HG03565 (cell line): ENCODE results near the gene CNTLN.
"Not testable (repeated sequence)": the region's sequence is repeated elsewhere in the genome, so short reads cannot be mapped to it uniquely, and the experiment has no call there.

ENCODE experiments used
- ATAC-seq: cut with Tn5 transposase; IDR thresholded peaks from one replicate; pipeline ENCODE4 v1.9.1; 2021; ENCODE audit warnings: mild to moderate bottlenecking, moderate library complexity; ENCODE audit not compliant: unreplicated experiment

The CNTLN gene

DNA sequence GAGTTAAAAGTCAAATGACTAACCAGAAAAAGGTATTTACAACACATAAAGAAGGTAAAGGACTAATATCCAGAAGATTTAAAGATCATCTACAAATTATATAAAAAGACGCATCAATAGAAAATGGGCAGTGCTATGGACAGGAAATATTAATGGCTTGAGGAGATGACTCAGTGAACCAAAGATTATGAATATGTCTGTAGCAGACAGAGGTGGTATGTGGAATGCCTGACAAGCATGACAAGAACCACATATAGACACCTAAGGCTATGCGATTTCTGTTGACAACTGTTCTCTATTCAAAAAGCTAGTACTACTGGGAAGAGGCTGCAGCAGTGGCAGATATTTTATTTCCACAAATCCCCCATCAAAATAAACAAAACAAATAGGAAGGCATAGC is 267.0 kb downstream of the CNTLN start:
- ATAC-seq: no peak

DNA sequence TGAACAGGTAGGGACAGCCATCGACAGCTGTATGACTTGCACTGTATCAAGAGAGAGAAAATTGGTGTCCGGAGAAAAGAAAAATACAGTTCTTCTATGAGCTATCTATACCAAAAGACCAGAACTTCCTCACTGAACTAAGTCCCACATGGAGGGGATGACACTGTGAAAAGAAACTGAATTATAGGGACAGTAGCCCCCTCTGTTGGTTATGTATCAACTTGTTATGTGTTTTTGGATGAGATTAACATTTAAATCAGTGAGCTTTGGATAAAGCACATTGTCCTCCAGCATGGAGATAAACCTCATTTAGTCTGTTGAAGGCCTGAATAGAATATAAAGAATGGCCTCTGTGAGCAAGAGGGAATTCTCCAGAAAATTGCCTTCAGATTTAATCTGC is 267.5 kb downstream of the CNTLN start:
- no peak for ATAC-seq

DNA sequence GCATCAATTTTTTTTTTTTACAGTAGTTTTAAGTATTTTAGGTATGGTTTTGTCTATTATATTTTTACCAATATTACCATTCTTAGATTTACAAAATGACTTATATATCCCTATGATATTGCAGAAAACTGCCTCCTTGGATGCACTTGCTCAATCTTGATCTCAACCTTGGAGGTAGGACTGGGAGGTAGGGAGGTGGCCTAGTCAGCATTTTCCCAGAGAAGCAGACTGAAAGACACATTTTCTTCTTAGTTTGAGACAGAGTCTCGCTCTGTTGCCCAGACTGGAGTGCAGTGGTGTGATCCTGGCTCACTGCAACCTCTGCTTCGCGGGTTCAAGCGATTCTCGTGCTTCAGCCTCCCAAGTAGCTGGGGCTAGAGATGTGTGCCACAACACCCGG is 268.7 kb downstream of the CNTLN start:
- no peak for ATAC-seq

DNA sequence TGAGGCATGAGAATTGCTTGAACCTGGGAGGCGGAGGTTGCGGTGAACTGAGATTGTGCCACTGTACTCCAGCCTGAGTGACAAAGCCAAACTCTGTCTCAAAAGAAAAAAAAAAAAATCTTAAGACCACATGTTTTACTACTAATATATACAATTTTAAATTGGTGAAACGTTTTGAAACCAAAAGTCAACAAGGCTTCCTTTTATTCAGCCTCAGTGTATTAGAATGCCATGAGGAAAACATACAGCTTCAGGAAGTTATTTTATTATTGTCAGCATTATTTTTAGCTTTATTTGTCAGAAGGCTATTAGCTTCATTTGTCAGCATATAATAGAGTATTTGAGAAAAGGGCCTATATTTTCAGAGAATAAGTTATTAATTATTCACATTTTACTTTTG is 280.1 kb downstream of the CNTLN start:
- no peak for ATAC-seq

DNA sequence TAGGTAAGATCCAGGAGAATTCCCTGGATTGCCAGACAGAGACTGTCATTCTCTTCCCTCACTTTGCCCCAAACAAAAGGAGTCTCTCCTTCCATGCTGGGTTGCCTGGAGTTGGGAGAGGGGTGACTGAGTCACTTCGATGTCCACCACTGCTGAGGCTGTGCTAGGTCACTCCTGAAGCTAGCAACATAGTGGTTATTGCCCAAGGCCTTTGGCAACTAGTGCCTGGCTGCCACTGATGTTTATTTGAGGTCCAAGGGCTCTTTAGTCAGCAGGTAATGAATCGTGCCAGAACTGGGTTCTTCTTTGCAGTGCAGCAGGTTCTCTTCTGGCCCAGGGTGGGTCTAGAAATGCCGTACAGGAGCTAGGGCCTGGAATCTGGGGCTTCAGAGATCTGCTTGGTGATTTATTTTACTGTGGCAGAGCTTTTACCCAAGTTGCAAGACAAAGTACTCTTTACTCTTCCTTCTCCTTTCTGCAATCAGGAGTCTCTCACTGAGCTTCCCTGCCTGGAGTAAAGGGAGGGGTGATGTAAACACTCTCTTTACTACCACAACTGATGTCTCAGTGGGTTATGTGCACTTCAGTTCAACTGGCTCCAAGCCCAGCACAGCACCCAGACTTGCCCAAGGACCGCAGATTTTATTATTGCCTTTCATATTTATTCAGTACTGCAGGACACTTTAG is 288.3 kb downstream of the CNTLN start:
- no peak for ATAC-seq

DNA sequence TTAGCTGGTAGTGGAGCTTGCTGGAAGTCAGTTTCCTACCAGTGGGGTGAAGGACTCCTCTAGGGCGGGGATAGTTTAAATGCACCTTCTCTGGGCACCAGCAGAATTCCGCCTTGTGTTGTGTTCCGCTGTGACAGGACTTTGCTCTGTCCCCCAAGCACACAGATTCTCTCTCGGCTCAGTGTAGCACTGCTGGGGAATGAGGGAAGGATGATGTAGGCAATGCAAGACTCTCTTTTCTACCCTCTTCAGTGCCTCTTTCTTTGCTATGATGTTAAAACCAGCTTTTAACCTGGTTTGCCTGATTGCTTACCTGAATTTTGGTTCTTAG is 288.8 kb downstream of the CNTLN start:
- ATAC-seq: no peak

DNA sequence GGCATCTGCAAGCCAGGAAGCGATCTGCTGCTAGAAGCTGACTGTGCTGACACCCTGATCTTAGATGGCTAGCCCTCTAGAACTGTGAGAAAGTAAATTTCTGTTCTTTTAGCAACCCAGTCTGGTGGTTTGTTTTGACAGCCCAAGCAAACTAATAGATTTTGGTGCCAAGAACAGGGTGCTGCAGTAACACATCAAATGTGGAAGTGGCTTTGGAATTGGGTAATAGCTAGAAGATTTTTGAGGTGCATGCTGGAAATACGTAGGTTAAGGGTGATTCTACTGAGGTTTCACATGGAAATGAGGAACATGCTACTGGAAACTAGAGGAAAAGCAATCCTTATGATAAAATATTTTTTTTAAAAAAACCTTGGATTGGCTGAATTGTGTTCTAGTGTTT is 290.5 kb downstream of the CNTLN start:
- ATAC-seq: no peak

DNA sequence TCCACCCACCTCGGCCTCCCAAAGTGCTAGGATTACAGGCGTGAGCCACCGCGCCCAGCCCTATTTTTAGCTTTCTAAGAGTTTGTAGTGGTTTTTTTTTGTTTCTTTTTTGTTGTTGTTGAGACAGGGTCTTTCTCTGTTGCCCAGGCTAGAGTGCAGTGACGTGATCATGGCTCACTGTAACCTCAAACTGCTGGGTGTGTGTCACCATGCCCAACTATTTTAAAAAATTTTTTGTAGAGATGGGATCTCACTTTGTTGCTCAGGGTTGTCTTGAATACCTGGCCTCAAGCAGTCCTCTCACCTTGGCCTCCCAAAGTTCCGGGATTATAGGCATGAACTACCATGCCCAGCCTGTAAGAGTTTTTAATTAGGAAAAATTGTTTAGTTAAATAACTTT is 298.7 kb downstream of the CNTLN start:
- no peak for ATAC-seq

DNA sequence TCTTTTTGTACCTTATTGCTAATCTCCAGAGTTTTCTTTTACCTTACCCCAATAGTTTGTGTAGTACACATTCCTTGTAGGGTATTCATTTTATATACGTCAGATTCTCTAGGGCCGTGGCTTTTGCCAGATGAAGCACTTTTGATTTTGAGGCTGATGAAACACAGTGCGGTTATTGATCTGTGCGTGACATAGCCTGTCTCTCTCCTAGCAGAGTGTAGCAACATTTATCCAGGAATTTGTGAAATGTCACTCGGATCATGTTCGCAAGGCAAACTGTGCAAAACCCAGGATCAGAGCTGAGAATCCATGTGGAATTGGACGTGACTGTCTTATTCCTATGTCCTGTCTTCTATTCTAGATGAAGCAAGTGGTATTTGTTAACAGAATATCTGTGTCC is 302.0 kb downstream of the CNTLN start:
- no peak for ATAC-seq

DNA sequence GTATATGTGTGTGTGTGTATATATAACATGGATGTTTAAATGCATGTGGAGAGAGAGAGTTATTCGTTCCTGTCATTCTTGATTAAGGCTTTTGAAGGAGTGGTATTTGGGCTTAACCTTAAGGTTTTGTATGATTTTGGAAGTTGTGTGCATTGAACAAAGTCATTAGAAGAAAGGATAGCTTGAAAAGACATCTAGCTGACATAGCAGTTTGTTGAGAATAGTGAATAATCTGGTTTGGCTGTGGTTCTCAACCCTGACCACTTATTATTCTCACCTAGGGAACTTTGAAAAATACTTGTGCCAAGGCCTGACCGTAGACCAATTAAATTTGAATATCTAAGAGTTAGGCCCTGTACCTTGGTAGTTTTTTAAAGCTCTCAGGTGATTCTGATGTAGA is 303.0 kb downstream of the CNTLN start:
- ATAC-seq: no peak

DNA sequence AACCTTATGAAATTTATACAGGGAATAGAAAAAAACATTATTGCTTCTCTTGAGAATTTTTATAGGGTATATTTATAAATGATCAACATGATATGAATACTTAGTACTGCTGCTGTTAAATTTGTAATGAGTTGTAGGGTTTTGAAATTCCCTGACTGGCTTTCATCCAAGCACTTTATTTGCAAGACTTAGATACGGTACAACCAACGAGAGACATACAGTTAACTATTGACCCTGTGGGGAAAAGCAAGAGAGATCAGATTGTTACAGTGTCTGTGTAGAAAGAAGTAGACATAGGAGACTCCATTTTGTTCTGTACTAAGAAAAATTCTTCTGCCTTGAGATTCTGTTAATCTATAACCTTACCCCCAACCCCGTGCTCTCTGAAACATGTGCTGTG is 310.3 kb downstream of the CNTLN start:
- not testable (repeated sequence) for ATAC-seq

DNA sequence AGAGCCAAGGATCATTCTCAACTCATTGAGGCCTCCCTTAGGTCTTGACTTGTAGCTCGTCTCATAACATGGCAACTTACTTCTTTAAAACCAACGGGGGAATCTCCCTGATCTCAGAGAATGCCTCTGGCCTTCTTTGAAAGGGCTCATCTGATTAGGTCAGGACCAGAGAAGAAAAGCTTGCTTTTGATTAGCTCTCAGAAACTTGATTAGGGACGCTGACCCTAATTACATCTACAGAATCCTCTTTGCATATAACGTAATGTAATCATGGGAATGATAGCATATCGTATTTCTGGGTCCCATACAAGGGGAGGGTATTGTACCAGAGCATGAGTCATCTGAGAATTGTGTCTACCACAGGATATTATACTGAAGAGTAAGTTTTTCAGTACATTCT is 318.9 kb downstream of the CNTLN start:
- ATAC-seq: no peak

DNA sequence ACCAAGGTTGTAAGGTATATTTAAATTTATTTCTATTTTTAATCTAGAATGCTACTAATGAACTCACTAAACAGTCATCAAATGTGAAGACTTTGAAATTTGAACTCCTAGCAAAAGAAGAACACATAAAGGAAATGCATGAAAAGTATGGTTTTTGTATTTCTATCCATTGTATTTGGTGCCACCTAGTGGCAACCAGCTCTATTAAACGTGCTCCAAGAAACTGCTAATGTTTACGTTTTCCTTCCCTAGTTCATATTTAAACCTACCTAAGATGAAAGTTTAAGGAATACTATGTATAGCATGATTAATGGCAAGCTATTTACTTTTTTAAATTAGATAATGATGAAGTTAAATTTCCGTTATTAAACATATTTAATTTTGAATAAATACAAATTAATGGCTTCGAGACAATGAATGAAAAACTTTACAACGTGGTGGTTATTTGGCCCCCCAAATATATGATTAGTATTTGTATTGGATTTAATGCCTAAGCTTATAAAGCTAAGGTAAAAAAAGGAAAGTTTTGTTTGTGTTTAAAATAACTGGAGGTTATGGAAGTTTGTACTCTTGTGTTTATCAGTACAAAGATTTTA is 328.1 kb downstream of the CNTLN start:
- ATAC-seq: peak; percentile 67

DNA sequence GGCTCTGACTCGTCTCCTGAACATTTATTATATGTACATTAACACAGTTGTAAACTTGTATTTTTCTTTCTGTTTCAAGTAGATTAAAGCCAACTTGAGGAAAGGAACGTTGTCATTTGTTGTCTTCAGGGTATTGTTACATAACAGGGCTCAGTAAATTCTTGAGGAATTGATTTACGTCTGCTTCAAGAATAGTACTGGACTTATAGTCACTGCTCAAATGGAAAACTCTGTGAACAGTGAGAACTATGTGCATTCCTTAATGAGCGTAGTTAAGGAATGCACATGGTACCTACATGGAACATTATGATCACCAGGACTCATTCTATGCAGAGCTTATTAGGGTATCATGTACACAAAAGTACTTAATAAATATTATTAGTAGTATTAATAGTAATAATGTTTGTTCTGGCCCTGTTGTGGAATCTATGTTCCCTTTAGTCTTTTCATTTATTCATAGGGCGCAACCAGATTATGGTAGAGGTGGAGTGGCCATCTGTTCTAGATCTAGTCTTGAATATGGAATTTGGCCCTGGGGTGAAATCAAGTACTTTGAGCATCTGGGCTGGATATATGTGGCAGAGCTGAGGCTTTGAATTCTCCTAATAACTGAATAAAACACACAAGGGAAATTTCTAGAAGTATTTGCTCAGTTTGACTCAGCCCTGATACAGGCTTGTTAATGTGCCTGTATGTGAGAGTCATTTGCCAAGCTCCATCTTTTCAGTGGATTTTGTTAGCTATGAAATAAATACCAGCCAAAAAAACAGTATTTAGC is 335.4 kb downstream of the CNTLN start:
- no peak for ATAC-seq

DNA sequence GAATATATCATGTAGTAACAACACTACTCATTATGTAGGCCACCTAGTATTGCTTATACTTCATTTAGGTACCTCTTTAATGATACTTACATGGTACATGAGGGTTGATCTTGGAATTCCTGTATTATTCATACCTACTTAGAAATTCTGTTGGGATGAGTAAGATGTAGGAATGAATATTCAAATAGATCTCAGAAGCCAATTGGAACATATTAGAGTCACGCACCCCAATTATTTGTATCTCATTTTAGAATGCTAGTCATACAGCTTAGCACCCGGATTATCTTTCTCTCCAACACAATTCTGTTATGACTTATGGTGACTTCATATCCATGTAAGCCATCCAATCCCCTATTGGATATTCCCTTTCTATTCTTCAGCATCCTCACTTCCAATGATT is 337.3 kb downstream of the CNTLN start:
- no peak for ATAC-seq

DNA sequence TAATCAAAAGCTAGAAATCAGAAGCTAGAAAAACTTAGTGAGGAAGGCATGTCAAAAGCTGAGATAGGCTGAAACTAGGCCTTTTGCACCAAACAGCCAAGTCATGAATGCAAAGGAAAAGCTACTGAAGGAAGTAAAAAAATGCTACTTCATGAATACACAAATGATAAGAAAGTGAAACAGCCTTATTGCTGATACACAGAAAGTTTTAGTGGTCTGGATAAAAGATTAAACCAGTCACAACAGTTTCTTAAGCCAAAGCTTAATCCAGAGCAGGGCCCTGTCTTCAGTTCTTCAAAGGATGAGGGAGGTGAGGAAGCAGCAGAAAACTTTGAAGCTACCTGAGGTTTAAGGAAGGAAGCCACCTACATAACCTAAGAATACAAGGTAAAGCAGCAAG is 341.6 kb downstream of the CNTLN start:
- ATAC-seq: no peak

DNA sequence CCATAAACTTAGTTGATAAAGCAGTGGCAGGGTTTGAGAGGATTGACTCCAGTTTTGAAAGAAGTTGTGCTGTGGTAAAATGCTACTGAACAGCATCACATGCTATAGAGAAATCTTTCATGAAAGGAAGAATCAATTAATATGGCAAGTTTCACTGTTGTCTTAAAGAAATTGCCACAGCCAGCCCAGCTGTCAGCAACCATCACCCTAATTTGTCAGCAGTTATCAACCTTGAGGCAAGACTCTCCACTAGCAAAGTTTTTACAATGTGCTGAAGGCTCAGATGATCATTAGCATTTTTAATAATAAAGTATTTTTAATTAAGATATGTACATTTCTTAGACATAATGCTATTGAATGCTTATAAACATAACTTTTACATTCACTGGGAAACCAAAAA is 343.0 kb downstream of the CNTLN start:
- no peak for ATAC-seq

DNA sequence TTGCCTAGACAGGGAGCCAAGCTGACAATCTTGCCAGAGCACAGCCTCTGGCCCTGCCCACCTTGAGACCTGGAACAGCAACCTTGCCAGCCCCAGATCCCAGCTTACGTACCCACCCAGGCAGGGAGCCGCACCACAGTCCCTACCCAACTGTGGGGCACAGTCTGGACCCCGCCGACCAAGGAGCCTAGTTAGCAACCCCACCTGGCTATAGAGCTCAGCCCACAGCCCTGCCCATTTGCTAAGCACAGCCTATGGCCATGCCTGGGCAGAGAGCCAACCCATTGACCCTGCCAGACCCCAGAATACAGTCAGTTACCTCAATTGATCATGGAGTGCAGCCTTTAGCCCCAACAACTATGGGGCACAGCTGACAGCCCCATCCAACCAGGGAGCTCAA is 346.1 kb downstream of the CNTLN start:
- no peak for ATAC-seq

DNA sequence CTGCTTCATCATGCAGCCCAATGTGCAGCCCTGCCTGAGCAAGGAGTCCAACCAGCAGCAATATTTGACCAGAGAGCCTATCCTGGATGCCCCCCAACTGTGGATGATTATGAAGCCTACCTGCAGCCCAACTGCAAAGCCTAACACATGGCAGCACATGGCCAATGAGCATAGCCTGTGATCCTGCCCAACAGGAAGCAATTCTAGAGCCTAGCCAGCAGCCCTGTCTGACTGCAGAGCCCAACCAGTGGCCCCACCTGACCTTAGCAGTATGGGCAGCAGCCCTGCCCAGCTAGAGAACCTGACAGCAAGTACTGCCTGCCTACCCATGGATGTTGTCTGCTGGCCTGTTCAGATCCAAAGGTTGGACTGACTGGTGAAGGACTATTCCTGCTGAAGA is 346.7 kb downstream of the CNTLN start:
- ATAC-seq: no peak

DNA sequence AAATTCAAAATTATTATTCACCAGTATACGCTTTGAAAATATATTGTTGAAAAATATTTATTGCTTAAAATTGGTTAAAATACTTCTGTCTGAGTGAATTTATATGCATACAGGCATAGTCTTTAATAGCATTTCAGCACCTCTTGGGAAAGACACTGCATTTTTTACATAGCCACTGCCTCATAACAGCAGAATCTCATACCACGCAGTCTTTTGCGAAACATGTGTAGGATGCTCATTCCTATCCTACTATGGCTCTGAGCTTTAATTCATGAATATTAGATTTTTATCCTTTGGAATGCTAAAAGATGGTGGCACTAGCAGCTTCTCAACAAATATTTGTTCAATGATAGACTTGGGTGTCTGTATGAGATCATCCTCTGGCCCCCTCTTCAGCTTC is 350.1 kb downstream of the CNTLN start:
- no peak for ATAC-seq

DNA sequence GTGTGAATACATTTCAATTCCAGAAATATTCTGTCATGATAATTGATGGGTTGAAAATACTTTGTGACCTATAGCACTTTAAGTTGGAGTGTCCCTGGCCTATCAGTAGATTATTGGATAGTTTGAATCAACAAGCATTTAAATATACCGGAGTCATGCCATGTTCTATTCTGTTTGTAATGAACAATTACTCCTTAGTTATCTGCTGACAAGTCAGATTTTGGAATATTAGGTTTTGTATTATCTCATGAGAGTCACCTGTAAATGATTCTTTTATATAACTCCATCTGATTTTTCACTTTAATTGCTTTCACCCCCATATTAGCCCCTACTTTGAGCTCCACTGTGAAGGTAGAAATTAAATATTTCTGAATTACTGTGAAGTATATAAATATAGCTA is 351.6 kb downstream of the CNTLN start:
- no peak for ATAC-seq

DNA sequence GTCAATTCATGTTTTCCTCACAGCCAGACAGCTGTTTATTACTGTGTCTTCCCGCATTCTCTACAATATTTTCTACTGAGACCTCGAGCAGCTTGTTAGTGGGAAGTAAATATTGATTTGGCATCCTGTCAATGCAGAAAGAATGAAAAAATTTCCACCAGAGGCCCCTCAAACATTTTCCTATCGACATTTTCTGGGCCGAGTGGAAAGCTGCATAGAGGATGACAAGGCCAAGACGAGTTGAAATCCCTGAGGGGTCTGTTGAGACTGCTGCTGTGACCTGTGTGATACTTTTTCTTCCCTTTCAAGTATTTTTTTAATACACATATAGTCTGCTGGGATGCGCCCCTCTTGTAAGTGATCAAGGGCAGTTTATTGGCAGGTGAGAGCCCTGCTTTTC is 352.6 kb downstream of the CNTLN start:
- no peak for ATAC-seq

DNA sequence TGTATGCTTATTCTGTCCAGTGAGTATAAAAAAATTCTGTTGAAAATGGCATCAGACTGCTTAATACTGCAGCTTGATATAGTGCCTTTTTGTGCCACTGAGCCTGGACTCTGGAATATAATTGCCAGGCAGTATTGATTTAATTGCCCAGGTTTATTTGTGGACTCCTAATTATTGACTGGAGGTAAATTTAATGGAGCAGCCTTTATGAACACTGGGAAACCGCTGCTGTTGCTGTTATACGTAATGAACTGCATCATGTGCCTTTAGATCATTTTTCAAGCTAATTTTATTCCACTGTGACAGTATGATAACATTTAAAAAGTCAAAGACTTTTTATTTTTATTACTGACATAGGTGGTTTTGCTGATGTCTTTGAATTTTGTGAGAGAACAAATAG is 353.8 kb downstream of the CNTLN start:
- ATAC-seq: no peak
